GM12801 (cell line): Measurements from ENCODE around the gene ISCA2.

ENCODE experiments used
- CTCF ChIP-seq: IDR thresholded peaks from one replicate; pipeline ENCODE4 v1.5.1; 2011; ENCODE audit warnings: control low read depth; ENCODE audit not compliant: insufficient read length; ENCODE audit errors: extremely low read depth

ISCA2 gene

DNA sequence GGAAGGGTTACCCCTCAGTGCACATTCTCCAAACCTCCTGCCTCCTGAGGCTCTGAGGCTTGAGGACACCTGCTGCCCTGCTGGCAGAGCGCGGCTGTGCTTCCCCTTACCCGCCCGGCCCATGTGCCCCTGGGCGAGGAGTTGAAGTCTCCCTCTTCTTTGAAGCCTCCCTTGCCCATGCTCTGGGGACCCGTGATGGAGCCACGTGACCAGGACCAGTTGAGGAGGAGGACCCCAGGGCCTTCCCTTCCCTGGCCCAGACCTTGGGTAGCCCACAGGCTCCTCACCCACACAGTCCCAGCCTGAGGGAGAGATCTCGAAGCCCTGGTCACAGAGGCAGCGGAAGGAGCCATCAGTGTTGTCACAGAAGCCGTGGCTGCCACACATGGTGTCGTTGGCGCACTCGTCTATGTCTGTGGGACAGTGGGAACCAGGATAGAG is 12.9 kb downstream of the ISCA2 start:
- TF ChIP-seq CTCF: no peak

GRCh38 chr14:74507085-74507484 is 13.5 kb downstream of the ISCA2 start:
- no peak for TF ChIP-seq CTCF

GRCh38 chr14:74507840-74508239 is 14.3 kb downstream of the ISCA2 start:
- no peak for TF ChIP-seq CTCF

- no peak for TF ChIP-seq CTCF
Observed at GRCh38 chr14:74508292-74508731, 14.7 kb downstream of the ISCA2 start.

DNA sequence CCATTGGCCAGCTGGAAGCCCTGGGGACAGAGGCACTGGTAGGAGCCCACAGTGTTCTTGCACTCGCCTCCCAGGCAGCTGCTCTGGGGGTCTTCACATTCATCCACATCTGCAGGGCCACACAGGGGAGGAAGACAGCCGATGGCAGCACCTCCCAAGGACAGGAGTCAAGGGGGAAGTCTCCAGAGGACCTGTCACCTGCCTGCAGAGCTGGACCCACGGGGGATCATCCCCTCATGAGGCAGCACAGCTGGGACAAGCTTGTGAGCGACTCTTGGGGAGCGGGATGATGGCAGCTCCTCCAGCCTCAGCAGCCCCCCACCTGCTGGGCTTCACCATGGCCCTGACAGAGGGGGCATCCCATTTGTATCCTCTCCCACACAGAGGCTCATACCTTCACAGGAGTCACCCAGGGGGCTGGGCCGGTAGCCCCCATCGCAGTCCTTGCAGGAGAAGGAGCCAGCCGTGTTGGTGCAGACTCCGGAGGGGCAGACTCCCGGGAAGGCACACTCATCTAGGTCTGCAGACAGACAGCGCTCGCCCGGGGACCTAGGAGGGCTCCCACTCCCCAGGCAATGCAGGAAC is 15.4 kb downstream of the ISCA2 start:
- no peak for TF ChIP-seq CTCF

GRCh38 chr14:74509587-74510222 is 16.1 kb downstream of the ISCA2 start:
- TF ChIP-seq CTCF: no peak

DNA sequence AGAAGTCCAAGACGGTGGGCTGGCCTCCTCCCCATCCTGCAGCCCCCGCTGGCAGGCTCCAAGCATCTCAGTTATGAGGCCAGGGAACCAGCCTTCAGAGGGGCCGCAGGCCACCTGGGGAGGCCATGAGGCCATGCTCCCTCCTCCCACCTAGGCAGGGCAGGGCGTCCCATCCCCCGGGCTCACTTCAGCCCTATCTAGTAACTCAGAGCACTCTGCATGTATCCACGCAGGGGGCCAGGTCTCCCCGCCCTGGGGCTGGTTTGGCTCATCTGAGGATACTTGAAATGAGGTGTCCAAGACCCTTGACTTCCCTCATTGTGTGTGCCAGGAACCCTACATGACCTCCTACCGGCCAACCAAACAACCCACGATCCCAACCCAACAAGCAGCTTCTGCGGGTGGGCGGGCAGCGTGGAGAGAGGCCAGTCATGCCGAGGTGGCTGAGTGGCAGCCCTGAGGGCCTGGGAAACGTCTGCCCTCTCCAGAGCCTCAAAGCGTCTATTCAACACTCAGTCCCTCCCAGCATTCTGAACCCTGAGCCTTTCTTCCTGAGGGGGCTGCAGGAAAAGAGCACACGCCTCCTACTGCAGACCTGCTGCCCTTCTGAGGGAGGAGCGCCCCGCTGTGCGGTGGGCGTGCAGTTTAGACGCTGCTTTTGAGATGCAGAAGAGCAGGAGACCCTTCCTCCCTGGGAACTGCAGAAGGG is 16.8 kb downstream of the ISCA2 start:
- TF ChIP-seq CTCF: no peak
